A549 (cell line): ENCODE results near the gene GOLGA3.

Source experiments
- CBX2 ChIP-seq: fragments of 200-600 bp; sonication (generic); IDR thresholded peaks from 2 replicates; pipeline ENCODE4 v1.6.1; 2016; ENCODE audit warnings: low read depth, mild to moderate bottlenecking, borderline replicate concordance
- HOXA7 ChIP-seq: fragments of 250-450 bp; sonication (Bioruptor Pico); IDR thresholded peaks from 2 replicates; pipeline ENCODE4 v1.5.0; 2020; ENCODE audit warnings: mild to moderate bottlenecking, moderate library complexity
- KDM1A ChIP-seq: fragments of 200-600 bp; sonication (generic); IDR thresholded peaks from 2 replicates; pipeline ENCODE4 v1.6.1; 2016; ENCODE audit warnings: low read depth, mild to moderate bottlenecking
- NFE2L2 ChIP-seq: fragments of 150-350 bp; conservative IDR thresholded peaks from 2 replicates; pipeline ENCODE4 v1.6.1; 2014; ENCODE audit warnings: low read length
- POLR2A ChIP-seq: IDR thresholded peaks from 2 replicates; pipeline ENCODE4 v1.6.1; 2012; ENCODE audit warnings: mild to moderate bottlenecking, low read length
- RCOR1 ChIP-seq: fragments of 150-350 bp; IDR thresholded peaks from 2 replicates; pipeline ENCODE4 v1.6.1; 2014; ENCODE audit warnings: antibody characterized with exemption, low read length, low read depth
- TF ChIP-seq, protein P1 (sequence below): IDR thresholded peaks from 2 replicates; pipeline ENCODE4 v1.6.1; 2012
- TF ChIP-seq, protein P2 (sequence below): fragments of >200 bp; sonication (Bioruptor Twin); formaldehyde crosslinking; IDR thresholded peaks from 3 replicates; pipeline ENCODE4 v1.5.1; 2016
- TF ChIP-seq, protein P3 (sequence below): fragments of >200 bp; sonication (Bioruptor Twin); formaldehyde crosslinking; IDR thresholded peaks from 3 replicates; pipeline ENCODE4 v1.6.1; 2016

DNA sequence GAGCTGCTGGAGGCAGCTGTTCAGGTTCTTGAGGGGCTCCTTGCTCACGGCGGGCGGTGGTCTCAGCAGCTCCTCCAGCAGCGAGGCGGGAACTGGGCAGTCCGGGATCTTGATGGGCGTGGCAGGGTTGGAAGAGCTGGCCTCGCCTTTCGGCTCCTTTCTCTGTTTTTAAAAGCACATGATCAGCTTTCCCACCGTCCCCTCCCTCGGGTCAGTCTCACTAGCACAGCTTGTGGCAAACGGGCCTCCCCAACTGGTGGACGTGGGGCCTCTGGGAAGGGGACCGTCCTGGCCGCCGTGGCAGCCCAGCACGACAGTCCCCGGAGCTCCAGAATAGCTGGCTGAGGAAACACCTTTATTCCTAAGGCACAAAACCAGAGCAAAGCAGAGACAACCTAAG, 54.5 kb downstream of the GOLGA3 start:
- TF ChIP-seq, protein P1, sequence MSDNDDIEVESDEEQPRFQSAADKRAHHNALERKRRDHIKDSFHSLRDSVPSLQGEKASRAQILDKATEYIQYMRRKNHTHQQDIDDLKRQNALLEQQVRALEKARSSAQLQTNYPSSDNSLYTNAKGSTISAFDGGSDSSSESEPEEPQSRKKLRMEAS, result no peak
- TF ChIP-seq, protein P2, sequence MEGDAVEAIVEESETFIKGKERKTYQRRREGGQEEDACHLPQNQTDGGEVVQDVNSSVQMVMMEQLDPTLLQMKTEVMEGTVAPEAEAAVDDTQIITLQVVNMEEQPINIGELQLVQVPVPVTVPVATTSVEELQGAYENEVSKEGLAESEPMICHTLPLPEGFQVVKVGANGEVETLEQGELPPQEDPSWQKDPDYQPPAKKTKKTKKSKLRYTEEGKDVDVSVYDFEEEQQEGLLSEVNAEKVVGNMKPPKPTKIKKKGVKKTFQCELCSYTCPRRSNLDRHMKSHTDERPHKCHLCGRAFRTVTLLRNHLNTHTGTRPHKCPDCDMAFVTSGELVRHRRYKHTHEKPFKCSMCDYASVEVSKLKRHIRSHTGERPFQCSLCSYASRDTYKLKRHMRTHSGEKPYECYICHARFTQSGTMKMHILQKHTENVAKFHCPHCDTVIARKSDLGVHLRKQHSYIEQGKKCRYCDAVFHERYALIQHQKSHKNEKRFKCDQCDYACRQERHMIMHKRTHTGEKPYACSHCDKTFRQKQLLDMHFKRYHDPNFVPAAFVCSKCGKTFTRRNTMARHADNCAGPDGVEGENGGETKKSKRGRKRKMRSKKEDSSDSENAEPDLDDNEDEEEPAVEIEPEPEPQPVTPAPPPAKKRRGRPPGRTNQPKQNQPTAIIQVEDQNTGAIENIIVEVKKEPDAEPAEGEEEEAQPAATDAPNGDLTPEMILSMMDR, result no peak
- TF ChIP-seq, protein P3, sequence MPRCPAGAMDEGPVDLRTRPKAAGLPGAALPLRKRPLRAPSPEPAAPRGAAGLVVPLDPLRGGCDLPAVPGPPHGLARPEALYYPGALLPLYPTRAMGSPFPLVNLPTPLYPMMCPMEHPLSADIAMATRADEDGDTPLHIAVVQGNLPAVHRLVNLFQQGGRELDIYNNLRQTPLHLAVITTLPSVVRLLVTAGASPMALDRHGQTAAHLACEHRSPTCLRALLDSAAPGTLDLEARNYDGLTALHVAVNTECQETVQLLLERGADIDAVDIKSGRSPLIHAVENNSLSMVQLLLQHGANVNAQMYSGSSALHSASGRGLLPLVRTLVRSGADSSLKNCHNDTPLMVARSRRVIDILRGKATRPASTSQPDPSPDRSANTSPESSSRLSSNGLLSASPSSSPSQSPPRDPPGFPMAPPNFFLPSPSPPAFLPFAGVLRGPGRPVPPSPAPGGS, result no peak
- TF ChIP-seq HOXA7 (CRISPR knock-in tag), result no peak
- no peak for TF ChIP-seq POLR2A
- no peak for TF ChIP-seq NFE2L2
- TF ChIP-seq RCOR1, result no peak
- no peak for TF ChIP-seq CBX2
- no peak for TF ChIP-seq KDM1A
